Liver (tissue), 3 donors: Measurements from ENCODE around the gene ARMC9.

Experiments used
- EGR1 ChIP-seq, 2 donors: IDR thresholded peaks; 2 replicates each; pipeline ENCODE4 v1.6.1; 2016 to 2018; ENCODE audit warnings: antibody characterized with exemption in 2 of 2, low read depth in 2 of 2
- GABPA ChIP-seq, 2 donors: IDR thresholded peaks in 1 of 2; conservative IDR thresholded peaks in 1 of 2; 2 replicates each; pipeline ENCODE4 v1.6.1; 2016; ENCODE audit warnings: antibody characterized with exemption in 2 of 2, mild to moderate bottlenecking in 1 of 2, moderate library complexity in 1 of 2
- RAD21 ChIP-seq, 2 donors: IDR thresholded peaks; 2 replicates each; pipeline ENCODE4 v1.6.1; 2016; ENCODE audit warnings: antibody characterized with exemption in 2 of 2, mild to moderate bottlenecking in 2 of 2
- RXRA ChIP-seq, 2 donors: IDR thresholded peaks; 2 replicates each; pipeline ENCODE4 v1.6.1; 2017 to 2018; ENCODE audit warnings: antibody characterized with exemption in 2 of 2, mild to moderate bottlenecking in 1 of 2
- TAF1 ChIP-seq: conservative IDR thresholded peaks from 2 replicates; pipeline ENCODE4 v1.6.1; 2016; ENCODE audit warnings: antibody characterized with exemption, mild to moderate bottlenecking
- TF ChIP-seq, protein P1 (sequence below): fragments of 150-350 bp; IDR thresholded peaks from 2 replicates; pipeline ENCODE4 v1.5.1; 2017; ENCODE audit warnings: improper control_type of control experiment, low read depth, low read length; ENCODE audit not compliant: missing input control
- TF ChIP-seq, protein P2 (sequence below): IDR thresholded peaks from 2 replicates; pipeline ENCODE4 v1.6.1; 2016; ENCODE audit warnings: antibody characterized with exemption
- TF ChIP-seq, protein P3 (sequence below): IDR thresholded peaks from 2 replicates; pipeline ENCODE4 v1.6.1; 2016; ENCODE audit warnings: antibody characterized with exemption, mild to moderate bottlenecking
- donor health status: healthy.
- donor health status: healthy.

DNA sequence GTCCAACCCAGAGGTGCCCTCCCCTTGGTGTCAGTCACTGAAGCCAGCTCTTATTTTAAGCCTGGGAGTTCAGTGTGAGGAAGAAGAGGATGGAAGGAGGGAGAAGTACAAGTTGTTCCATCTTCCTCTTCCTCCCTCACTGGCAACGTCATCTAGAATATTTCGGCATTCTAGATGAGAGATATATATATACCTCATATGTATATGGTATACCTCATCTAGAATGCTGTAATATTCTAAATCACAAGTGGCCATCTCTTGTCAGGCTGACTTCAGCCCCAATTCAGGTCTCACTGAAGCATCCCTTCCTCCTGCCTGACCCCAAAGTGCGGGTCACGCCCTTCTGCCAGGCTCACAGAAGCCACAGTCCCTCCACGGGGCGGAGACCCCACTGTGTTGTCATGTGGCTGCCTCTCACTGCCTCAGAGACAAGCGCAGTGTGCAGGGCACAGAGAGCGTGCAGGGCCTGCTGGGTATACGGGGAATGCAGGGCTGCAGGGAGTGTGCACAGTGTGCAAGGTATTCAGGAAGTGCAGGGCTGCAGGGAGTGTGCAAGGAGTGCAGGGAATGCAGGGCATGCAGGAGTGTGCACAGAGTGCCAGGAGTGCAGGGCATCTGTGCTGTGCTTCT, 164.2 kb downstream of the ARMC9 start:
- TF ChIP-seq, protein P1, sequence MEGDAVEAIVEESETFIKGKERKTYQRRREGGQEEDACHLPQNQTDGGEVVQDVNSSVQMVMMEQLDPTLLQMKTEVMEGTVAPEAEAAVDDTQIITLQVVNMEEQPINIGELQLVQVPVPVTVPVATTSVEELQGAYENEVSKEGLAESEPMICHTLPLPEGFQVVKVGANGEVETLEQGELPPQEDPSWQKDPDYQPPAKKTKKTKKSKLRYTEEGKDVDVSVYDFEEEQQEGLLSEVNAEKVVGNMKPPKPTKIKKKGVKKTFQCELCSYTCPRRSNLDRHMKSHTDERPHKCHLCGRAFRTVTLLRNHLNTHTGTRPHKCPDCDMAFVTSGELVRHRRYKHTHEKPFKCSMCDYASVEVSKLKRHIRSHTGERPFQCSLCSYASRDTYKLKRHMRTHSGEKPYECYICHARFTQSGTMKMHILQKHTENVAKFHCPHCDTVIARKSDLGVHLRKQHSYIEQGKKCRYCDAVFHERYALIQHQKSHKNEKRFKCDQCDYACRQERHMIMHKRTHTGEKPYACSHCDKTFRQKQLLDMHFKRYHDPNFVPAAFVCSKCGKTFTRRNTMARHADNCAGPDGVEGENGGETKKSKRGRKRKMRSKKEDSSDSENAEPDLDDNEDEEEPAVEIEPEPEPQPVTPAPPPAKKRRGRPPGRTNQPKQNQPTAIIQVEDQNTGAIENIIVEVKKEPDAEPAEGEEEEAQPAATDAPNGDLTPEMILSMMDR = no peak
- TF ChIP-seq, protein P2, sequence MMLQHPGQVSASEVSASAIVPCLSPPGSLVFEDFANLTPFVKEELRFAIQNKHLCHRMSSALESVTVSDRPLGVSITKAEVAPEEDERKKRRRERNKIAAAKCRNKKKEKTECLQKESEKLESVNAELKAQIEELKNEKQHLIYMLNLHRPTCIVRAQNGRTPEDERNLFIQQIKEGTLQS = no peak
- TF ChIP-seq RAD21 (IDR thresholded peaks at IDR 0.05) = no peak
- TF ChIP-seq, protein P3, sequence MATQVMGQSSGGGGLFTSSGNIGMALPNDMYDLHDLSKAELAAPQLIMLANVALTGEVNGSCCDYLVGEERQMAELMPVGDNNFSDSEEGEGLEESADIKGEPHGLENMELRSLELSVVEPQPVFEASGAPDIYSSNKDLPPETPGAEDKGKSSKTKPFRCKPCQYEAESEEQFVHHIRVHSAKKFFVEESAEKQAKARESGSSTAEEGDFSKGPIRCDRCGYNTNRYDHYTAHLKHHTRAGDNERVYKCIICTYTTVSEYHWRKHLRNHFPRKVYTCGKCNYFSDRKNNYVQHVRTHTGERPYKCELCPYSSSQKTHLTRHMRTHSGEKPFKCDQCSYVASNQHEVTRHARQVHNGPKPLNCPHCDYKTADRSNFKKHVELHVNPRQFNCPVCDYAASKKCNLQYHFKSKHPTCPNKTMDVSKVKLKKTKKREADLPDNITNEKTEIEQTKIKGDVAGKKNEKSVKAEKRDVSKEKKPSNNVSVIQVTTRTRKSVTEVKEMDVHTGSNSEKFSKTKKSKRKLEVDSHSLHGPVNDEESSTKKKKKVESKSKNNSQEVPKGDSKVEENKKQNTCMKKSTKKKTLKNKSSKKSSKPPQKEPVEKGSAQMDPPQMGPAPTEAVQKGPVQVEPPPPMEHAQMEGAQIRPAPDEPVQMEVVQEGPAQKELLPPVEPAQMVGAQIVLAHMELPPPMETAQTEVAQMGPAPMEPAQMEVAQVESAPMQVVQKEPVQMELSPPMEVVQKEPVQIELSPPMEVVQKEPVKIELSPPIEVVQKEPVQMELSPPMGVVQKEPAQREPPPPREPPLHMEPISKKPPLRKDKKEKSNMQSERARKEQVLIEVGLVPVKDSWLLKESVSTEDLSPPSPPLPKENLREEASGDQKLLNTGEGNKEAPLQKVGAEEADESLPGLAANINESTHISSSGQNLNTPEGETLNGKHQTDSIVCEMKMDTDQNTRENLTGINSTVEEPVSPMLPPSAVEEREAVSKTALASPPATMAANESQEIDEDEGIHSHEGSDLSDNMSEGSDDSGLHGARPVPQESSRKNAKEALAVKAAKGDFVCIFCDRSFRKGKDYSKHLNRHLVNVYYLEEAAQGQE = no peak
- no peak for TF ChIP-seq GABPA (IDR thresholded peaks at IDR 0.05 in 1 of 2, conservative IDR thresholded peaks at IDR 0.05 in 1 of 2)
- TF ChIP-seq TAF1 = no peak
- no peak for TF ChIP-seq EGR1 (IDR thresholded peaks at IDR 0.05; ENCODE audit: low read depth in 2 of 2)
- no peak for TF ChIP-seq RXRA (IDR thresholded peaks at IDR 0.05)
